Hepatocyte (in vitro differentiated cells): ENCODE results near the gene LRRC18.

Experiments used
- EZH2 ChIP-seq: fragments of 200-600 bp; sonication (generic); IDR thresholded peaks from 2 replicates; pipeline ENCODE4 v1.6.1; 2016; ENCODE audit warnings: antibody characterized with exemption, mild to moderate bottlenecking, borderline replicate concordance
- EZH2phosphoT487 ChIP-seq: fragments of 200-600 bp; sonication (generic); IDR thresholded peaks from one replicate; pipeline ENCODE4 v1.6.1; 2018; ENCODE audit warnings: antibody characterized with exemption, mild to moderate bottlenecking, low read depth, moderate library complexity; ENCODE audit not compliant: unreplicated experiment, severe bottlenecking
- TF ChIP-seq, protein P1 (sequence below): fragments of 200-600 bp; sonication (generic); IDR thresholded peaks from 2 replicates; pipeline ENCODE4 v1.5.1; 2016; ENCODE audit warnings: antibody characterized with exemption, mild to moderate bottlenecking; ENCODE audit not compliant: poor library complexity

DNA sequence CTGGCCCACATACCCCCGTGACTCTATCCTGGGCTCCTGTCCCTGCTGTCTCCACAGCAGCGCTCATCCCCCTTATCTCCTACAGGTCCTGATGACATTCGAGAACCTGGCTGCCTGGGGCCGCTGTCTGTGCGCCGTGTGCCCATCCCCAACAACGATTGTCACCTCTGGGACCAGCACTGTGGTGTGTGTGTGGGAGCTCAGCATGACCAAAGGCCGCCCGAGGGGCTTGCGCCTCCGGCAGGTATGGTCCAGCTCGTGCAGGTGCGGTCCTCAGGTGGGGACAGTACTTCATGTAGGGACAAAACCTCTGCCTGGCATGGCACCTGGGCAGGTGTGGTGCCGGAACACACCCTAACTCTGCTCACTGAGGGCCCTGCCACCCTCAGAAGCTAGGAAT lies 30.4 kb upstream of the LRRC18 start:
- TF ChIP-seq, protein P1, sequence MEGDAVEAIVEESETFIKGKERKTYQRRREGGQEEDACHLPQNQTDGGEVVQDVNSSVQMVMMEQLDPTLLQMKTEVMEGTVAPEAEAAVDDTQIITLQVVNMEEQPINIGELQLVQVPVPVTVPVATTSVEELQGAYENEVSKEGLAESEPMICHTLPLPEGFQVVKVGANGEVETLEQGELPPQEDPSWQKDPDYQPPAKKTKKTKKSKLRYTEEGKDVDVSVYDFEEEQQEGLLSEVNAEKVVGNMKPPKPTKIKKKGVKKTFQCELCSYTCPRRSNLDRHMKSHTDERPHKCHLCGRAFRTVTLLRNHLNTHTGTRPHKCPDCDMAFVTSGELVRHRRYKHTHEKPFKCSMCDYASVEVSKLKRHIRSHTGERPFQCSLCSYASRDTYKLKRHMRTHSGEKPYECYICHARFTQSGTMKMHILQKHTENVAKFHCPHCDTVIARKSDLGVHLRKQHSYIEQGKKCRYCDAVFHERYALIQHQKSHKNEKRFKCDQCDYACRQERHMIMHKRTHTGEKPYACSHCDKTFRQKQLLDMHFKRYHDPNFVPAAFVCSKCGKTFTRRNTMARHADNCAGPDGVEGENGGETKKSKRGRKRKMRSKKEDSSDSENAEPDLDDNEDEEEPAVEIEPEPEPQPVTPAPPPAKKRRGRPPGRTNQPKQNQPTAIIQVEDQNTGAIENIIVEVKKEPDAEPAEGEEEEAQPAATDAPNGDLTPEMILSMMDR = no peak
- TF ChIP-seq EZH2 (no peak), EZH2phosphoT487 (no peak)
